Peyer's patch (tissue), 4 donors: ENCODE data around the gene CRACDL. TPM values are rescaled to one million over a fixed set of nuclear protein-coding genes. Genes with fewer than 3 reads are reported as not detected.

Experiments
- DNase-seq, 3 donors: peaks; one replicate each; pipeline ENCODE4 v3.0.0-alpha.2; 2017 to 2019
- H3K27ac ChIP-seq, 4 donors: fragments of 200-600 bp; sonication (generic); one replicate each; pipeline ENCODE4 v1.5.1; 2016 to 2019
- H3K27me3 ChIP-seq, 2 donors: fragments of 200-600 bp; sonication (generic); one replicate each; pipeline ENCODE4 v1.5.1; 2019
- H3K36me3 ChIP-seq, 3 donors: fragments of 200-600 bp; sonication (generic); one replicate each; pipeline ENCODE4 v1.5.1; 2016 to 2019
- H3K4me1 ChIP-seq, 4 donors: fragments of 200-600 bp; sonication (generic); one replicate each; pipeline ENCODE4 v1.5.1; 2016 to 2019
- H3K4me3 ChIP-seq, 4 donors: fragments of 200-600 bp; sonication (generic); 1 replicate in 3 of 4; 2 replicates in 1 of 4; pipeline ENCODE4 v1.5.1; 2016 to 2019; ENCODE audit warnings: mild to moderate bottlenecking in 1 of 4
- H3K9me3 ChIP-seq, 4 donors: fragments of 200-600 bp; sonication (generic); one replicate each; pipeline ENCODE4 v1.5.1; 2016 to 2019; ENCODE audit warnings: mild to moderate bottlenecking in 1 of 4
- POLR2A ChIP-seq, 2 donors: fragments of 450-650 bp; IDR thresholded peaks; one replicate each; pipeline ENCODE4 v1.5.1; 2017; ENCODE audit warnings: antibody characterized with exemption in 2 of 2, mild to moderate bottlenecking in 2 of 2, moderate library complexity in 2 of 2
- small RNA-seq, 2 donors: library from RNA; depleted of rRNA; stranded (forward); fragments of <200 nt; gene quantifications; one replicate each; pipeline ENCODE3, GENCODE V24; 2016
- total RNA-seq, 4 donors: library from RNA; depleted of rRNA; stranded (reverse); fragments of >200 nt; gene quantifications; one replicate each; pipeline ENCODE4 v1.1.0, GENCODE V29; 2016
- TF ChIP-seq, protein P1 (sequence below), 6 experiments: fragments of 450-650 bp in 4 of 6; fragments of 200-600 bp in 2 of 6; sonication (generic) in 1 of 6; IDR thresholded peaks; one replicate each; pipeline ENCODE4 v1.5.1; 2017 to 2019; ENCODE audit warnings: antibody characterized with exemption in 6 of 6, mild to moderate bottlenecking in 3 of 6, moderate library complexity in 1 of 6

CRACDL gene
- total RNA-seq, 4 donors from 2014 or later, result 3.3 to 36.5 (median 10.2) TPM

DNA sequence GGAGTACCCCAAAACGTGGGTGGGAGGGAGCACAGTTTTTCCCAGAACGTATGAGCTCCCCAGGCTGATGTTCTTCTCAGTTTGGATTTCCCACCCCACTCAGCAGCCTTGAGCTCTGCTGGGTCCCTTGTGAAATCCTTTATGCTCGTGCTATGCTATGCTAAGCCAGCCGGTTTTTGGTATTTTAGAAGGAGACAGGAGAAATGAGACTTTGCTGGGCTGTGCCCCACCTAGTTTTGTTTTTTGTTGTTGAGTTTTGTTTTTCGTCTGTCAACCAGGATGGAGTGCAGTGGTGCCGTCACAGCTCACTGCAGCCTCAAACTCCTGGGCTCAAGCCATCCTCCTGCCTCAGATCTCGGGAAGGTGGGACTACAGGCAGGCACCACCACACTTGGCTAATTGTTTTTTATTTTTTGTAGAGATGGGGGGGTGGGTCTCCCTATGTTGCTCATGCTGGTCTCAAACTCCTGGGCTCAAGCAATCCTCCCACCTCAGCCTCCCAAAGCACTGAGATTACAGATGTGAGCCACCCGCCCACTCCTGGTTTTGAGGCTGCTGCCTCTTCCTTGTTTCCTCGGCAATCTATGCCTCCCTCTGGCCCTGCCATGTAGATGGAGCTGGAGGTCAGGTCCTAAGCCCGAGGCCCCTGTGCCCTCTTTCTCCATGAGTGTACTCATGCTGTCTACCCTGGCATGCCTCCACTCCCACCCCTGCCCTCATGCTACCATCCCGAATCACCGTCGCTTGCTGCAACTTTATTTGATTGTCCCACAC lies 187.5 kb downstream of the CRACDL start:
- peak overlapping the region in 2 of 4 donors; percentile 11 to 39 for H3K27ac ChIP-seq

DNA sequence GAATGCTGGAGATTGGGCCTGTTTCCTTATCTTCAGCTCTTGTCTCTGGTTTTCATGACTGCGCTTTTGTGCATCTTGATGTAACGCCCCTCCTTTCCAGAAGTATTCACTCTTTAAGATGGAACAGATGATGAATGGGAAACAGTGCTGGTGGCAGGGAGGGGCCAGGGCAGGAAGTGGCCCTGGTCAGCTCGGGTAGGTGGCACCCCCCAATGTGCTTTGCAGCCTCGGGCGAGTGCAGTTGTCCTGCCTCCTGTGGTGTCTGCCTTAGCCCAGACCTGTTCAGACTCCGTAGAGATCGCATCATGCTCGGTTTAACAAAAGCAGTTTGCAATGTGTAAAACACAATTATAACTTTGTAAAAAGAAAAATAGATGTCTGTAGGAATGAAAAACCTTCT lies 188.1 kb downstream of the CRACDL start:
- Histone ChIP-seq H3K9me3 (no peaks in the 10 kb centered on the region), H3K27ac (peak overlapping the region in 1 of 4 donors; percentile 11), H3K4me1 (peaks cover 0 to 12% (median 5%) of the 10 kb centered on the region in 4 donors), H3K27me3 (no peaks in the 10 kb centered on the region), H3K4me3 (no peak overlapping the region), H3K36me3 (no peaks in the 10 kb centered on the region)
- no peak for DNase-seq
- TF ChIP-seq, protein P1, sequence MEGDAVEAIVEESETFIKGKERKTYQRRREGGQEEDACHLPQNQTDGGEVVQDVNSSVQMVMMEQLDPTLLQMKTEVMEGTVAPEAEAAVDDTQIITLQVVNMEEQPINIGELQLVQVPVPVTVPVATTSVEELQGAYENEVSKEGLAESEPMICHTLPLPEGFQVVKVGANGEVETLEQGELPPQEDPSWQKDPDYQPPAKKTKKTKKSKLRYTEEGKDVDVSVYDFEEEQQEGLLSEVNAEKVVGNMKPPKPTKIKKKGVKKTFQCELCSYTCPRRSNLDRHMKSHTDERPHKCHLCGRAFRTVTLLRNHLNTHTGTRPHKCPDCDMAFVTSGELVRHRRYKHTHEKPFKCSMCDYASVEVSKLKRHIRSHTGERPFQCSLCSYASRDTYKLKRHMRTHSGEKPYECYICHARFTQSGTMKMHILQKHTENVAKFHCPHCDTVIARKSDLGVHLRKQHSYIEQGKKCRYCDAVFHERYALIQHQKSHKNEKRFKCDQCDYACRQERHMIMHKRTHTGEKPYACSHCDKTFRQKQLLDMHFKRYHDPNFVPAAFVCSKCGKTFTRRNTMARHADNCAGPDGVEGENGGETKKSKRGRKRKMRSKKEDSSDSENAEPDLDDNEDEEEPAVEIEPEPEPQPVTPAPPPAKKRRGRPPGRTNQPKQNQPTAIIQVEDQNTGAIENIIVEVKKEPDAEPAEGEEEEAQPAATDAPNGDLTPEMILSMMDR (IDR thresholded peaks at IDR 0.05), result no peak
- TF ChIP-seq POLR2A (IDR thresholded peaks at IDR 0.05), result no peak

More for the DNA sequence above, 187.5 kb downstream of the CRACDL start:
- Histone ChIP-seq H3K4me3 (no peak overlapping the region), H3K9me3 (no peaks in the 10 kb centered on the region), H3K36me3 (no peaks in the 10 kb centered on the region), H3K27me3 (no peaks in the 10 kb centered on the region), H3K4me1 (peaks cover 0 to 12% (median 5%) of the 10 kb centered on the region in 4 donors)
- TF ChIP-seq, protein P1 (IDR thresholded peaks at IDR 0.05), result no peak
- no peak for TF ChIP-seq POLR2A (IDR thresholded peaks at IDR 0.05)
- no peak for DNase-seq

DNA sequence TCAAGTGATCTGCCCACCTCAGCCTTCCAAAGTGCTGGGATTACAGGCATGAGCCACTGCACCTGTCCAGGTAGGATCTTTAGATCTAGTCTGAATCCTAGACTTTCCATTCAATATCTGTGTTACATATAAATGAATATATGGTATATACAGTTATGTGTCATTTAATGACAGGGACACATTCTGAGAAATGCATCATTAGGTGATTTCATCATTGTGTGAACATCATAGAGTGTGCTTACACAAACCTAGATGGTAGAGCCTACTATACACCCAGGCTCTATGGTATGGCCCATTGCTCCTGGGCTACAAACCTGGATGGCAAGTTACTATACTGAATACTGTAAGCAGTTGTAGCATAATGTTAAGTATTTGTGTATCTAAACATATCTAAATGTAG lies 189.6 kb downstream of the CRACDL start:
- no peaks in the 10 kb centered on the region for H3K9me3 ChIP-seq
- H3K4me1 ChIP-seq, result peaks cover 0 to 12% (median 5%) of the 10 kb centered on the region in 4 donors
- H3K27me3 ChIP-seq, result no peaks in the 10 kb centered on the region
- DNase-seq, result no peak
- no peak overlapping the region for H3K4me3 ChIP-seq
- H3K36me3 ChIP-seq, result no peaks in the 10 kb centered on the region
- TF ChIP-seq, protein P1 (IDR thresholded peaks at IDR 0.05), result no peak
- TF ChIP-seq POLR2A (IDR thresholded peaks at IDR 0.05), result no peak
- no peak overlapping the region for H3K27ac ChIP-seq

DNA sequence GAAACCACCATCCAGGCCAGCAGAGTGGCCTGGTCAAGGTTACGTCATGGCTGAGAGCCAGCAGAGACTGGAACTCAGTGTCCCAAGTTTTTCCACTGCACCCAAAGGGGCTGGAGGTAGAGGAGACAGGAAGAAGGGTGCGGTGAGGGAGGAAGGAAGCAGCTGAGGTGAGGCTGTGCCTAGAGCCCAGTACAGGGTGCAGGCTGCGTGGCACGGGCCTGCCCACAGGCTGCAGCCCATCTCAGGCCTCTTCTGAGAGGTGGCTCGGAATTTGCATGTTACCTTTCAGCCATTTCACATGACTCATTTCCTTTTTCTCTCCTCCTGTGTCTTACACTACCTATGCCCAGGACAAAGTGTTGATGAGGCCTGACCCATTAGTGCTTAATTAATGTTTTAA lies 191.4 kb downstream of the CRACDL start:
- no peak overlapping the region for H3K4me3 ChIP-seq
- no peaks in the 10 kb centered on the region for H3K27me3 ChIP-seq
- H3K27ac ChIP-seq, result peak overlapping the region in 1 of 4 donors; percentile 14
- peaks cover 0 to 12% (median 5%) of the 10 kb centered on the region in 4 donors for H3K4me1 ChIP-seq
- TF ChIP-seq, protein P1 (IDR thresholded peaks at IDR 0.05), result no peak
- no peak for TF ChIP-seq POLR2A (IDR thresholded peaks at IDR 0.05)
- no peak for DNase-seq
- H3K9me3 ChIP-seq, result no peaks in the 10 kb centered on the region
- no peaks in the 10 kb centered on the region for H3K36me3 ChIP-seq

Small RNA genes lying within 50 kb of the gene (small RNA-seq; reads per million reads assigned to genes)
- gene RNU4-84P (0 to 0.06 reads per million in 2 donors), gene RNU7-46P (0 reads per million in 2 donors)

Other genes starting within 250 kb of the CRACDL start
- gene MGAT4A, start 205.1 kb downstream of the CRACDL start, total RNA-seq, result 100 to 1,000 TPM in 3 of 4 donors, 10 to 100 TPM in 1; 52.8 to 243 (median 175) TPM
- 1 to 10 TPM in 3 of 4 donors, not detected in 1; 3.7 to 7.1 (median 5.4) TPM for gene C2orf15, start 205.5 kb upstream of the CRACDL start, total RNA-seq
- gene TSGA10, start 218.7 kb upstream of the CRACDL start, total RNA-seq, result 10 to 100 TPM in 2 of 4 donors, 1 to 10 TPM in 2; 6.7 to 21.5 (median 11.0) TPM
- 10 to 100 TPM in 2 of 4 donors, 1 to 10 TPM in 2; 6.1 to 23.9 (median 10.7) TPM for gene LIPT1, start 218.7 kb upstream of the CRACDL start, total RNA-seq
- 10 to 100 TPM; 21.7 to 42.1 (median 34.0) TPM for gene MITD1, start 244.8 kb upstream of the CRACDL start, total RNA-seq
- gene MRPL30, start 245.0 kb upstream of the CRACDL start, total RNA-seq, result 10 to 100 TPM; 17.1 to 38.0 (median 23.8) TPM